NB4 (cell line): ENCODE measurements around the gene CAMKV.

Experiments
- MAX ChIP-seq: IDR thresholded peaks from 2 replicates; pipeline ENCODE4 v1.6.1; 2011; ENCODE audit warnings: low read depth, low read length
- MYC ChIP-seq: IDR thresholded peaks from 2 replicates; pipeline ENCODE4 v1.6.1; 2011; ENCODE audit warnings: low read depth, low read length
- POLR2A ChIP-seq: IDR thresholded peaks from 2 replicates; pipeline ENCODE4 v1.6.1; 2011; ENCODE audit warnings: mild to moderate bottlenecking; ENCODE audit not compliant: insufficient read length; ENCODE audit errors: extremely low read depth
- TF ChIP-seq, protein P1 (sequence below): IDR thresholded peaks from one replicate; pipeline ENCODE4 v1.5.1; 2012; ENCODE audit warnings: low read depth, low read length

- TF ChIP-seq, protein P1, sequence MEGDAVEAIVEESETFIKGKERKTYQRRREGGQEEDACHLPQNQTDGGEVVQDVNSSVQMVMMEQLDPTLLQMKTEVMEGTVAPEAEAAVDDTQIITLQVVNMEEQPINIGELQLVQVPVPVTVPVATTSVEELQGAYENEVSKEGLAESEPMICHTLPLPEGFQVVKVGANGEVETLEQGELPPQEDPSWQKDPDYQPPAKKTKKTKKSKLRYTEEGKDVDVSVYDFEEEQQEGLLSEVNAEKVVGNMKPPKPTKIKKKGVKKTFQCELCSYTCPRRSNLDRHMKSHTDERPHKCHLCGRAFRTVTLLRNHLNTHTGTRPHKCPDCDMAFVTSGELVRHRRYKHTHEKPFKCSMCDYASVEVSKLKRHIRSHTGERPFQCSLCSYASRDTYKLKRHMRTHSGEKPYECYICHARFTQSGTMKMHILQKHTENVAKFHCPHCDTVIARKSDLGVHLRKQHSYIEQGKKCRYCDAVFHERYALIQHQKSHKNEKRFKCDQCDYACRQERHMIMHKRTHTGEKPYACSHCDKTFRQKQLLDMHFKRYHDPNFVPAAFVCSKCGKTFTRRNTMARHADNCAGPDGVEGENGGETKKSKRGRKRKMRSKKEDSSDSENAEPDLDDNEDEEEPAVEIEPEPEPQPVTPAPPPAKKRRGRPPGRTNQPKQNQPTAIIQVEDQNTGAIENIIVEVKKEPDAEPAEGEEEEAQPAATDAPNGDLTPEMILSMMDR = no peak
- TF ChIP-seq MYC (no peak), POLR2A (no peak), MAX (no peak)
Observed at GRCh38 chr3:49898991-49899390, 29.3 kb upstream of the CAMKV start.
